ENCODE results near the gene USP5.
"Not testable (repeated sequence)": the region's sequence is repeated elsewhere in the genome, so short reads cannot be mapped to it uniquely, and the experiment has no call there.

The USP5 gene

GRCh38 chr12:6863586-6864321, 11.8 kb downstream of the USP5 start:
- in situ Hi-C loops (cut with HindIII; ENCODE audit: low sequenced_read_pairs): no loop called here

- in situ Hi-C loops (cut with HindIII; ENCODE audit: low sequenced_read_pairs): not testable (repeated sequence)
These were observed 13.4 kb downstream of the USP5 start for GRCh38 chr12:6865307-6865706.

- in situ Hi-C loops (cut with HindIII; ENCODE audit: low sequenced_read_pairs): no loop called here
These were observed 14.4 kb downstream of the USP5 start for GRCh38 chr12:6866163-6866919.

GRCh38 chr12:6866920-6867412, 15.0 kb downstream of the USP5 start:
- in situ Hi-C loops (cut with HindIII; ENCODE audit: low sequenced_read_pairs): no loop called here

- in situ Hi-C loops (cut with HindIII; ENCODE audit: low sequenced_read_pairs): no loop called here
These were observed 15.7 kb downstream of the USP5 start, which contains the start of gene TPI1 for GRCh38 chr12:6867413-6868210. TSS of gene TPI1 (plus strand) at chr12:6867531. CDS start at chr12:6867567, 36 bp downstream.

GRCh38 chr12:6868211-6869048, 16.5 kb downstream of the USP5 start:
- in situ Hi-C loops (cut with HindIII; ENCODE audit: low sequenced_read_pairs): no loop called here

- in situ Hi-C loops (cut with HindIII; ENCODE audit: low sequenced_read_pairs): no loop called here
These were observed 17.4 kb downstream of the USP5 start for GRCh38 chr12:6869049-6870021.

- in situ Hi-C loops (cut with HindIII; ENCODE audit: low sequenced_read_pairs): not testable (repeated sequence)
These were observed 18.4 kb downstream of the USP5 start for GRCh38 chr12:6870304-6870703.

- in situ Hi-C loops (cut with HindIII; ENCODE audit: low sequenced_read_pairs): no loop called here
These were observed 19.4 kb downstream of the USP5 start for GRCh38 chr12:6871052-6871957.

- in situ Hi-C loops (cut with HindIII; ENCODE audit: low sequenced_read_pairs): no loop called here
These were observed 20.4 kb downstream of the USP5 start for GRCh38 chr12:6872073-6873048.

- in situ Hi-C loops (cut with HindIII; ENCODE audit: low sequenced_read_pairs): no loop called here
These were observed 21.4 kb downstream of the USP5 start, which contains the start of gene SPSB2 for GRCh38 chr12:6873094-6874014. TSS of gene SPSB2 (minus strand) at chr12:6873303. CDS start at chr12:6872901, 402 bp downstream.

- in situ Hi-C loops (cut with HindIII; ENCODE audit: low sequenced_read_pairs): not testable (repeated sequence)
These were observed 22.0 kb downstream of the USP5 start for GRCh38 chr12:6874015-6874368.

- in situ Hi-C loops (cut with HindIII; ENCODE audit: low sequenced_read_pairs): not testable (repeated sequence)
These were observed 27.9 kb downstream of the USP5 start for GRCh38 chr12:6879824-6880223.

GRCh38 chr12:6883252-6883651, 31.3 kb downstream of the USP5 start:
- in situ Hi-C loops (cut with HindIII; ENCODE audit: low sequenced_read_pairs): no loop called here

GRCh38 chr12:6883683-6884082, 31.7 kb downstream of the USP5 start:
- in situ Hi-C loops (cut with HindIII; ENCODE audit: low sequenced_read_pairs): no loop called here

GRCh38 chr12:6884539-6884938, 32.6 kb downstream of the USP5 start:
- in situ Hi-C loops (cut with HindIII; ENCODE audit: low sequenced_read_pairs): no loop called here

Data from endothelial cell of hepatic sinusoid (primary cell).